ENCODE measurements around the gene ABCC5. TPM values are rescaled to one million over a fixed set of nuclear protein-coding genes. Genes with fewer than 3 reads are reported as not detected.

The ABCC5 gene
- polyA plus RNA-seq, 3 donors = 44.1 to 53.7 (median 48.7) TPM

DNA sequence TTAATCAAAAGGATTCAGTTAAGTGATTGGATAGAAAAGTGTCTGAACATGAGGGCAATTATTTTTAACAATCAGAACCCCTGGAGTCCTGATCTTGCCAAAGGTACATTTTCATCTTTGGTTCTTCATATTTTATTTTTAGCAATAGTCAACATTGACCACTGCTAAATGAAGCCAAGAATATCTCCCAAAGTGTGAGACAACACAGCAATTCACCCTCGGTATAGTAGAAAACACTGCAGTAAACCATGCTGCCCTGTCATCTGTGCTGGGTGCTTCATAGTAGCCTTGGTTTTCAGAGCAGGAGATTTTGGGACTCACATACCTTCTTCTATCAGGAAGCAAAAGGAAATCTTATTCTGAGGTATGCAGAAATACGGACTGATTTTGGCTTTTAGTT lies 85.8 kb downstream of the ABCC5 start:
- no peak for DNase-seq (ENCODE audit: low read depth in 3 of 3, low spot score in 2 of 3)

- DNase-seq (ENCODE audit: low read depth in 3 of 3, low spot score in 2 of 3) = no peak
Measured at GRCh38 chr3:183930086-183930485, 87.6 kb downstream of the ABCC5 start.

DNA sequence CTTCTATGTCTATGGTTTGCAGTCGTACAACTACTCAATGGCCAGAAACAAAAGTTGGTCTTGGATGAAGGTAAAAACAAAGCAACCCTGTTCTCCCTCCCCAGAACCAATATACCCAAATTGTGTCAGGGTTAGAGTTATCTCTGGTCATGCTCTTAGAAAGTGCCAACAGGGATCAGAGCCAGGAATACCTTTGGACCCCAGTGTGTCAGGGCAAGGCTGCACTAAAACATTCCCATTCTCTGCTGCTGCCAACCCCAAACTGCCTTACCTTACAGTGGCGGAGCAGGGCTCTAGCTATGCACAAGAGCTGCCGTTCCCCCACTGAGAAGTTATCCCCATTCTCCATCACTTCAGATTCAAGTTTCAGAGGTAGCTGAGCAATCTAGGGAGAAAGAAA lies 90.6 kb downstream of the ABCC5 start:
- DNase-seq (ENCODE audit: low read depth in 3 of 3, low spot score in 2 of 3) = no peak

DNA sequence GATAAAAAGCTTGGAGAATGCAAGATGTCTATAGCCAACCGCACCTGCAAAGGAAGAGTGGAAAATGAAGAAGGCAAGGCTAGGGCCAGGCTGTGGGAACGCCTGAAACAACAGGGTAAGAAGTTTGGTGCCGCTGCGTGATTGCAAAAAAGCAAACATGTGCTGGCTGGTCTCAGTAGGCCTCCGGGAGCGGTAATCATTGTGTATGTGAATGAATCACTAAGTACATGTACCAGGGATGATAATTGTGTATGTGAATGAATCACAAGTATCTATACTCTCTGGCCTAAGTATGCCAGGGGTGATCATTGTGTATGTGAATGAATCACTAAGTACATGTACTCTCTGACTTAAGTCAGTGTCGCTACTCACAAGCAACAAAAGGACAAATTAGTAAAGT lies 92.7 kb downstream of the ABCC5 start:
- DNase-seq (ENCODE audit: low read depth in 3 of 3, low spot score in 2 of 3) = no peak

DNA sequence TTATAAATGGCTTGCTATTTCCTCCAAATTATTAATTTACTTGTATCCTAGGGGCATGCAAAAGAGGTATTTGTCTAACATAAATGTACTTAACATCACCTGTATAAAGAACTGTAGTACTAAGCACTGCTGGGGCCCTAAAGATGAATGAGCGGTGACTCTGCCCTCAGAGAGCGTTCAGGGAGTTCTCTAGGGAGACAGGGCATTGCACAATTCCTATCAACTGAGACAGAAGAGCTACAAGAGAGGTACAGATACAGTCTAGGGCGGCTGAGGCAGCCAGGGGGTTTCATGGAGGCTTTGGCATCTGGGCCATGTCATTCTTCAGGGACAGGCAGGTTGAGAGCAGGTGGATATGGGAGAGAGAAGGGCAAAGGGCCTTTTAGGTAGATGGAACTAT lies 93.1 kb downstream of the ABCC5 start:
- no peak for DNase-seq (ENCODE audit: low read depth in 3 of 3, low spot score in 2 of 3)

- no peak for DNase-seq (ENCODE audit: low read depth in 3 of 3, low spot score in 2 of 3)
Measured at GRCh38 chr3:183922421-183922820, 95.3 kb downstream of the ABCC5 start.

GRCh38 chr3:183921096-183921495 lies 96.6 kb downstream of the ABCC5 start:
- no peak for DNase-seq (ENCODE audit: low read depth in 3 of 3, low spot score in 2 of 3)

DNA sequence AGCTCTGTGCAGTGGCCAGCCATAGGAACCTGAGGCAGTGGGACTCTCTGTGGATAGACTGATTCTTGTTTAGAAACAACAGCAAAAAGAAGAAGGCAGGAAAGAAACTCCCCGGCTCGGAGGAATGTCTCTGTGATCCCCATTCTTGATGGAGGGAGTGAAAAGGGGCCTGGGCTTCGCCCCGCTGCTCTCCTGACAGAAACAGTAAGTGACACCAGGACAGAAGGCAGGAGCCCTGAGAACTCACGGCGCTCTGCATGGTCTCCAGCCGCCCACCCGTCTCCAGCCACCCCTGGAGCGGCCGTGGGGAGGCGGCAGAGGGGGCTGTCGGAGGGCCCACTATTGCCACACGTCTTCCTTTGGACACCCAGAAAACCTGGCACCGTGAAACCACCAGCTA lies 97.3 kb downstream of the ABCC5 start:
- DNase-seq (ENCODE audit: low read depth in 3 of 3, low spot score in 2 of 3) = no peak

DNA sequence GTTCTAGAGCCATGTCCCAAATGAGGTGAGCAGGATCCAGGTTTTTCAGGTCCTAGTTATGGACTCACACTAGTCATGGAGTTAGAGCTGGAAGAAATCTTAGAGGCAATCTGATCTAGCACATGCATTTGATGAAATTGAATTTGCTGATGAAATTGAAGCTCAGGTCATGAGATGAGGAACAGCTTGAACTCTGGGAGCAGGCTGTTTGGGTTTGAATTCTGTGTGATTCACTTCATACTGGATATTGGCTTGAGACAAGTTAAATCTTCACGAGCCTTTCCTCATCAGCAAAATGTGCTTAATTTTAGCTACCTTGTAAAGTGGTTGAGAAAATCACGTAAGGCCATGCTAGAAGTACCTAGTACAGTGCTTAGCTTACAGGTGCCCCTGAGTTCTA lies 99.5 kb downstream of the ABCC5 start:
- DNase-seq (ENCODE audit: low read depth in 3 of 3, low spot score in 2 of 3) = no peak

DNA sequence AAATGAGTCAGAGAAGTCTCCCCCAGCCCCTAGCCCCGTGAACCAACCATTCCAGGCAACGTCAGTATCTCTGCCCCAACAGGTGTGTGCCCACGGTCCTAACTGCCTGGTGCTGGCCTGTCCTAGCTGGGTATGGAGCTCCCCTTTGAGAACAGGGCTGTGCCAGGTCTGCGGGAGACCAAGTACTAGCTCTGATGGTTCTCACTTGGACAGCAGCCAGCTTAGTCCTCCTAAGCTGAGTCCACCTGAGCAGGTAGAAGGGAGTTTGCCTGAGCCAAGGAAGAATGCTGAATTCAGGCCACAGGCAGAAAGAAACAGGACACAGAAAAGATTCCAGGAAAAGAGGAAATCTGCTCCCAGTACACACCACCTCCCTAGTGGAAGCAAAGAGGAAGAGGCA lies 99.9 kb downstream of the ABCC5 start:
- no peak for DNase-seq (ENCODE audit: low read depth in 3 of 3, low spot score in 2 of 3)

DNA sequence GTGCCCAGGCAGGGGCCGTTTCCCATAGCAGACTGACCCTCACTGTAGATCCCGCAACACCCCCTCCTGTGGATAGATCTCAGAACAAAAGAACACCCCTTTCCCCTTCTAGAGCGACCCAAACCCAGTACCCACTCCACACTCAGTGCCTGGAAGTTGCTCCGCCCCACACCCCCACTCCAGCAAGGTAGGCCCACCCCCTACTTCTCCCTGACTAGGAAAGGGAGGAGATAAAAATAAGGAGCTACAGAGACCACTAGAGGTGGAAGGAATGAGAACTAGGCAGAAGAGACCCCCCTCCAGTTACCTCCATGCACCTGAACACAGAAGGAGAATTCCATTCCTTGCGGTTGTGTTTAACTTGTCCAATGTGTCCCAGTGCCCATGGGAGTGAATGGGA lies 102.8 kb downstream of the ABCC5 start:
- DNase-seq (ENCODE audit: low read depth in 3 of 3, low spot score in 2 of 3) = no peak

DNA sequence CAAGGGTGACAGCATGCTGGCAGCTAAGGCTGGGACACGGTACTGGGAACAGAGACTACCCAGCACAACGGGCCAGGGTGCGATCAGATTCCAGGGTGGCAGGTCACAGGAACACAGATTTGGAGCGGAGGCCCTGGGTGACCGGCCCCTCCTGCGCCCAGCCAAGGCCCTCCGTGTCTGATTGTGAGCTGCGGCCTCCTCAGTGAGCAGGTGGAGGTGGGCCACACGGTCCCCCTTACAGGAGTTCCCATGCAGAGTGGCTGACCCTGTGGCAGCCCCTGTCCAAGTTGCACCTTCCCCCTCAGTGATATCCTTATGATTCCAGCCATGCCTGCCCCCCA lies 104.1 kb downstream of the ABCC5 start:
- no peak for DNase-seq (ENCODE audit: low read depth in 3 of 3, low spot score in 2 of 3)

DNA sequence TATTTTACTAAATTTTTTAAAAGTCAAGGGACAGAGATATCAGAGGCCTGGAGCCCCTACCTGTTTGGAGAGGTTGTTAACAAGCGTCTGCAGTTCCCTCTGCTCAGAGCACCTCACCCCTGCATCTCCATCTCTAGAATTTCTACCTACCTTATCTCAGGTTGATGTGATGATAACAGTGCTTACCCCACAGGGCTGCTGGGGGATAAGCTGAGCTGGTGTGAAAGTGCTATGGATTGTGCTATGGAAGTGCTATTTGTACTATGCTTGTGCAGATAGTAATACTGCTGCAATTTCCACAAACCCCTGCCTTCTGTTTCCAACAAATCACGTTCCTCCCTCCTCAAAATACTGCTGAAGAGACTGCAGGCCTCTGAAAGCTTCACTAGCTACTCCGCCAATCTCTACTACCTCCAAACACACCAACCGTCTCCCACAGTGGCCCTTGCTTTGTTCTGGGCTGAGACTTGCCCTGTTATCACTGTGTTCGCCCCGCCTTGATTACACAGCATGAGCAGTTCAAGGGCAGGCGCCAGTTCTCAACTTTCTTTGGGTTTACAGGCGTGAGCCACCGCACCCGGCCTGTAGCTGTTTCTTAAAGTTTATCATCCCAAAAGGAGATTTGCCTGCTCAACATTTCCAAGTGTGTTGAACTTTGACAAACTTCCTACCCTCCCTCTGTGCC lies 104.6 kb downstream of the ABCC5 start:
- DNase-seq (ENCODE audit: low read depth in 3 of 3, low spot score in 2 of 3) = no peak

- DNase-seq (ENCODE audit: low read depth in 3 of 3, low spot score in 2 of 3) = no peak
Measured at GRCh38 chr3:183911763-183912506, 105.7 kb downstream of the ABCC5 start.

DNA sequence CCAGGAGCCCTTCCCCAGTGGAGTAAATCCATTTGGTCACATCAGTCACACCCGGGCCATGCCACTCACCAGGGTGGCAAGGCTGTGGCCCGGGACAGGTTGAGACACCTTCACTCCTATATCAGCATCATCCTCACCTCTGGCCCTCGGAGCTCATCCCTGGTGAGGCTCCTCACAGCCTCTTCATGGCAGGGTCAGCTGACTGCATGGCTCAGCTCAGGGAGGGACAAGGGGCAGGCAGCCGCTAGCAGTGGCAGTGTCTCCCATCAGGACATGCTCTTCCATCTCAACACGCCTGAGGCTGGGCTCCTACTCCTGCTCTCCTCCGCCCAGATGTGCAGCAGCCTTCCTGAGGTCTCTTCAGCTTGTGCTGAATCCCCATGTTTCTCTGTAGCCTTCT lies 106.6 kb downstream of the ABCC5 start:
- DNase-seq (ENCODE audit: low read depth in 3 of 3, low spot score in 2 of 3) = no peak

- no peak for DNase-seq (ENCODE audit: low read depth in 3 of 3, low spot score in 2 of 3)
Measured at GRCh38 chr3:183909030-183909600, 108.6 kb downstream of the ABCC5 start.

- no peak for DNase-seq (ENCODE audit: low read depth in 3 of 3, low spot score in 2 of 3)
Measured at GRCh38 chr3:183907911-183908331, 109.8 kb downstream of the ABCC5 start.

DNA sequence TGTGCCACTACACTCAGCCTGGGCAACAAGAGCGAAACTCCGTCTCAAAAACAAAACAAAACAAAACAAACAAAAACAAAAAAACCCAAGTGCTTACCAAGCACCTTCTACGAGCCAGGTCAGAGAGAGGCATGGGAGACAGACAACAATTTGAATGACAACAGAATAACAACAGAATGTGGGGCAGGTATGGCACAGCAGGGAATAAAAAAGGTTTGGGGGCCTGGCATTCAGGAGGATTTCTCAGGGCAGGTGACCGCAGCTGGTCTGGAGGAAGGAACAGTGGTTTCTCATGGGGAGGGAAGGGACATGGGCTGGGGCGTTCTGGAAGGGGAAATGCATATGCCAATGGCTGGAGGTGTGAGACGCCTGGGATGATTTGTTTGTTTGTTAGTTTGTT lies 110.5 kb downstream of the ABCC5 start:
- DNase-seq (ENCODE audit: low read depth in 3 of 3, low spot score in 2 of 3) = no peak

GRCh38 chr3:183906234-183906921 lies 111.3 kb downstream of the ABCC5 start:
- no peak for DNase-seq (ENCODE audit: low read depth in 3 of 3, low spot score in 2 of 3)

GRCh38 chr3:183904833-183905780 lies 112.6 kb downstream of the ABCC5 start:
- no peak for DNase-seq (ENCODE audit: low read depth in 3 of 3, low spot score in 2 of 3)

- DNase-seq (ENCODE audit: low read depth in 3 of 3, low spot score in 2 of 3) = no peak
Measured at GRCh38 chr3:183898028-183898431, 119.7 kb downstream of the ABCC5 start.
